Superior temporal gyrus (tissue), 1 donor: ENCODE measurements around the gene LRRC3C.

Experiments
- DNase-seq: peaks from one replicate; pipeline ENCODE4 v3.0.0-alpha.2; 2016; ENCODE audit errors: extremely low spot score

The LRRC3C gene

GRCh38 chr17:39949028-39949427 lies 21.5 kb downstream of the LRRC3C start:
- DNase-seq: no peak

DNA sequence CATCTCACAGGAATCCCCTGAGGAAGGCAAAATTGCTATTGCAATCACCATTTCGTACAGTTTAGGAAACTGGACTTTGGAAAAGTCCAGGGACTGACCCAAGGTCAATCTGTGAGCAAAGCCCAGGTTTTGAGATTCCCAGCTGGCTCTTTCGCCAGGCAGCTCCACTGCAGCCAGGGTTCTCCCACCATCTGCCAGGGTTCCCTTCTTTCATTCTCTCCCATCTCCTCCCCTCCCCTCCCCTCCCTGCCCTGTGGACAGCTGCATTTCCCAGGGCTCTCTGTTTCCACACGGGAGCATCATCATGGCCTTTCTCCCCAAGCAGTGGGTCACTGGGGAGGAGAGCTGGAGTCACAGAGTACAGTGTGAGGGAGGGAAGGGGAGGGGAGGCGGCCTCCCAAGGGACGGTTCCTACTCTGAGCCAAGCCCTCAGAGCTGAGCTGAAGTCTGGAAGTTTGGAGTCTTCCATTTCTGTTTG lies 23.4 kb downstream of the LRRC3C start:
- no peak for DNase-seq

- no peak for DNase-seq
These were observed 24.6 kb downstream of the LRRC3C start for GRCh38 chr17:39951924-39952679.

- peak; percentile 71 for DNase-seq
These were observed 25.3 kb downstream of the LRRC3C start for GRCh38 chr17:39952680-39953470.

DNA sequence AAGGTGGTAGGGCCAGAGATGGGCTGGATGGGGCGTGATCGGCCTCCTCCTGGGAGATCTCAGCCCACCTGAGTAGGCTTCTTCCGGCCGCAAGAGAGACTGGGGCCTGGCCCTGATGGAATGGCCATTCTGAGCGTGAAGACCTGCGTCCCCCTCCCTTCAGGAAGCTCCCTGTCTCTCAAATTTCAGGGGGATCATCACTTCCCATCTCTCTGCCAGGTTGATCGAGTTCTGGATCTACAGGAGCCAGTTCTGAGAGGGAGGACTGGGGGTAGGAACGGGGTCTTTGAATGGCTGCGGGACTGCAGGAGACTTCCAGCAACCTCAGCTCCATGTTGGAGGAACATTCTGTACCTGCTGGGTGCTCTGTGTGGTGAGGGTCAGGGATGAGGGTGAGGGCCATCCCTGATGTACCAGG lies 25.9 kb downstream of the LRRC3C start:
- DNase-seq: no peak

- DNase-seq: no peak
These were observed 27.3 kb downstream of the LRRC3C start for GRCh38 chr17:39954876-39955275.

- no peak for DNase-seq
These were observed 28.2 kb downstream of the LRRC3C start for GRCh38 chr17:39955726-39956225.

DNA sequence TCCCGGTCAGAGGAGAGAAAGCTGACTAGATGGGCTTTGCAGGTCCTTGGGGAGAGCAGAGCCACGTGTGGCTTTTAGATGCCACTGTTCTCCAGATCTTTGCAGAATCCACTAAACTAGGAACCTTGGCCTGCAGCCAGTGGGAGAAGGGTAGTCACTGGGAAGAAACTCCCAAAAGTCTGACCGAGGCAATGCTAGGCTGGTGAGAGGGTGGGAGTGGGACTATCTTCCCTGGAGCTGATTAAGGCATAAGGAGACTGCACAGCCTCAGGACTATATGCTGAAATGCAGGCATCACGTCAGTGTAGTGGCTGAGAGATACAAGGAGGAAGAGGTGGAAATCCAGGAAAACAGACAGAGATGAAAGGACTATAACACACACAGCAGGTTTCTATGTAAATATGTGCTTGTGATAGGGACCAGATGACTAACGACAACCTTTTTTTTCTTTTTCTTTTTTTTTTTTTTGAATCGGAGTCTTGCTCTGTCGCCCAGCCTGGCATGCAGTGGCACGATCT lies 33.1 kb downstream of the LRRC3C start:
- DNase-seq: no peak

DNA sequence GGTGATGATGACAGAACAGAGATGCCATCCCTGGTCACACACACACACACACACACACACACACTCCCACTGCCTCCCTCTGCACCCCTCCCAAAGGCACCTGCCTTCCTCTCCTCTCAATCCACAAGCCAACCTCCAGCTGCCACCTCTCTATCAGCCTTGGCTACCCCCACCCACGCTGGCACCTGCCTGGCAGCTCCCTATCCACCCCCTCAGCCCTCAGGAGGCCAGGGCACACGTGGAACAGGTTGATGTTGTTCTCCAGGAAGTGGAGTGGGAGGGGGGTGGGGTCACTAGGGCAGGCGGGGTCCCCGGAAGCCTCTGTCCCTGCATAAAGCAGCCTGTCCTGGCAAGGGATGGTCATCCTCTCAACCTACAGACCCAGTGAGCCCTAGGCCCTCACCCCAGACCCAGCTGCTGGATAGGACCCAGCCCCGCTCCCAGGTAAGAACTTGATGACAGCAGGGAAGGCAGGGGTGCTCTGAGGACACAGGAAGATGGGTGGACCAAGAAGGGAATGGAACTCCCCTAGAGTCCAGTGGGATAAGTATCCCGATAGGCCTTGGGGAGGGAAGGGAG lies 35.2 kb downstream of the LRRC3C start, which contains the start of gene GSDMA:
Gene GSDMA, plus strand, starts transcription at position 363 of the 579 bp plus-strand sequence. CDS start 2,684 bp downstream, outside the sequence.
- no peak for DNase-seq

- DNase-seq: no peak
These were observed 36.3 kb downstream of the LRRC3C start for GRCh38 chr17:39963829-39964228.

GRCh38 chr17:39965017-39965699 lies 37.6 kb downstream of the LRRC3C start:
- no peak for DNase-seq

GRCh38 chr17:39966771-39967170 lies 39.2 kb downstream of the LRRC3C start:
- no peak for DNase-seq

- no peak for DNase-seq
These were observed 41.2 kb downstream of the LRRC3C start for GRCh38 chr17:39968761-39969160.

GRCh38 chr17:39969375-39969774 lies 41.8 kb downstream of the LRRC3C start:
- DNase-seq: no peak

DNA sequence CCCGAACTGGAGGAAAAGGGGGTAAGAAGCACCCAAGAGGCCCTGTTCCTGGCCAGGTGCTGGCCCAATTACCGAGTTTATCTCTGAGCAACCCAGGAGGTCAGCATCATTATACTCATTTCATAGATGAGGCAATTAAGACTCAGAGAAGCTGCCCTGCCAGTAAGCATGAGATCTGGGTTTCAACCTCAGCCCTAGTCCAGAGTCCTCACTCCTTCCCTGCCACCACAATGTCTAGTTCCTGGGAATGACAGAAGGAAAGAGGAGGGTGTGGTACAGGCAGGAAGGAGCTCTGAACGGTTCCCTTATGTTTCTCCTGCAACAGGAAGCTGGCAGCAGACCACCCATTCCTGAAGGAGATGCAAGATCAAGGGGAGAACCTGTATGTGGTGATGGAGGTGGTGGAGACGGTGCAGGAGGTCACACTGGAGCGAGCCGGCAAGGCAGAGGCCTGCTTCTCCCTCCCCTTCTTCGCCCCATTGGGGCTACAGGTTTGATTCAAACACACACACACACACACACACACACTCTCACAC lies 42.7 kb downstream of the LRRC3C start:
- DNase-seq: no peak

DNA sequence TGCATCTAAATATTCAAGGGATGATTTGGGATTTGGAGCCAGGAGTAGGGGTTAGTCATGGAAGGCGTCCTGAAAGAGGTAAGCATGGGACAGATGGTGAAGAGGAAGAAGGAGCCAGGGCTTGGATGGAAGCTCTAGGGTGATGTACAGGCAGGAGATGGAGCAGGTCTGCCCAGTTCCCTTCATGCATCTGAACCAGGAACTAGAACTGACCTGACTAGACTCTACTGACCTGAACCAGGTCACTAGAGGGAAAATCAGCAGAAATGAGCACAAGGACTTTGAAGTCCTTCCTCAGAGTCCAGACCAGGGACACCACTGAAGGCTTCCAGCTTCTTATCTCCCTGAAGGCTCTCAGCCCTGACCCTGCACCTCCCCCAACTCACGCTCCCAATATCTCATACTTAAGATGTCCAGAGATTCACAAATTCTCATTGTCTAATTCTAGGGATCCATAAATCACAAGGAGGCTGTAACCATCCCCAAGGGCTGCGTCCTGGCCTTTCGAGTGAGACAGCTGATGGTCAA lies 43.6 kb downstream of the LRRC3C start:
- no peak for DNase-seq

- DNase-seq: no peak
These were observed 44.7 kb downstream of the LRRC3C start for GRCh38 chr17:39972271-39972670.

DNA sequence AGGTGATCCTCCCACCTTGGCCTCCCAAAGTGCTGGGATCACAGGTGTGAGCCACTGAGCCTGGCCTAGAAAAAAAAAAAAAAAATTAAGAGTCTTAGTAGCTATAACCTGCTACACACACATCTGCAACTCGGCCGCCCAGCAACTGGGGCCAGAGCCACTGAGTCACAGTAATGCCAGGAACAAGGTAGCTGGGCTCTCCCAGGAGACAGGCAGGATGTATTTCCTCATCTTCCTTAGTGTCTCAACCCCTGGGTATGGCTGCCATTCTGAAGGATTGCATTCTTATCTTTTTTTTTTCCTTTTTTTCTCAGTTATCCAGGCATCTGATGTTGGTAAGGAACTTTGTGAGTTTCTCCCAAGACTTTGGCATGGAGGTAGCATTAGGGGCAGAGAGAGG lies 46.0 kb downstream of the LRRC3C start:
- DNase-seq: no peak

DNA sequence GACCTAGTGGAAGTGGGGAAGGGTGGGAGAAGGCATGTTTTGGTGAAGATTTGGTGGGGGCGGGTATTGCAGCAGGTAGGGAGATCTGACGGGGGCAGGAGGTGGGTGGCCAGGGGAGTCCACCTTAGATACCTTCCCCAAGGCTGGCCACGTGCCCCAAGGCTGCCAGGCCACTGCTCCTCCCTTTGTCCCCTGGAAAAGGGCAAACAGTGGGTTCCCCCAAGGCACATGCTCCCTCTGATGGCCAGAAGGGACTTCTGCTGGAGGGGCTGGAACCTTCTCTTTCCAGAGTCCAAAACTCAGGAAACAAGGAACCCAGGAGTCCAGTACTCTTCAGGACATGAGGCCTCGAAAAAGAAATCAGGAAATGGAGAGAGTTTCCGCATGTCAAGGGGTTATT lies 46.9 kb downstream of the LRRC3C start:
- DNase-seq: no peak

GRCh38 chr17:39975801-39976200 lies 48.3 kb downstream of the LRRC3C start:
- DNase-seq: no peak
